Measurements from ENCODE around the gene TCF7L2. TPM values are rescaled to one million over a fixed set of nuclear protein-coding genes. Genes with fewer than 3 reads are reported as not detected.
A peak's percentile ranks its signal among the peaks of the same experiment; 100 is the strongest.

TCF7L2 gene
- total RNA-seq, 1 donor from 2014 or later, result 76.4 TPM

- H3K36me3 Mint-ChIP-seq, result peaks cover 9% of the 10 kb centered on the region
- no peak overlapping the region for H3K4me3 Mint-ChIP-seq
- no peak for TF ChIP-seq CTCF (IDR thresholded peaks at IDR 0.05; ENCODE audit: unreplicated experiment)
- no peaks in the 10 kb centered on the region for H3K27me3 Mint-ChIP-seq (ENCODE audit: low read depth)
- H3K9me3 Mint-ChIP-seq, result no peaks in the 10 kb centered on the region
- peaks cover 33% of the 10 kb centered on the region for H3K4me1 Mint-ChIP-seq
- H3K27ac Mint-ChIP-seq, result peak overlapping the region; percentile 78
- no peak for DNase-seq (ENCODE audit: low spot score in 2 of 2, unreplicated experiment in 2 of 2)
These were observed 77.8 kb downstream of the TCF7L2 start for GRCh38 chr10:113027574-113028455.

GRCh38 chr10:113028456-113029440 lies 78.7 kb downstream of the TCF7L2 start:
- peaks cover 9% of the 10 kb centered on the region for H3K36me3 Mint-ChIP-seq
- H3K27ac Mint-ChIP-seq, result peak overlapping the region; percentile 14
- H3K4me3 Mint-ChIP-seq, result no peak overlapping the region
- no peaks in the 10 kb centered on the region for H3K27me3 Mint-ChIP-seq (ENCODE audit: low read depth)
- H3K4me1 Mint-ChIP-seq, result peaks cover 33% of the 10 kb centered on the region
- no peak for DNase-seq (ENCODE audit: low spot score in 2 of 2, unreplicated experiment in 2 of 2)
- TF ChIP-seq CTCF (IDR thresholded peaks at IDR 0.05; ENCODE audit: unreplicated experiment), result no peak
- H3K9me3 Mint-ChIP-seq, result no peaks in the 10 kb centered on the region

- Mint-ChIP-seq H3K36me3 (peaks cover 9% of the 10 kb centered on the region), H3K4me1 (peaks cover 33% of the 10 kb centered on the region), H3K27ac (no peak overlapping the region), H3K9me3 (no peaks in the 10 kb centered on the region), H3K4me3 (no peak overlapping the region), H3K27me3 (ENCODE audit: low read depth) (no peaks in the 10 kb centered on the region)
- TF ChIP-seq CTCF (IDR thresholded peaks at IDR 0.05; ENCODE audit: unreplicated experiment), result no peak
- DNase-seq (ENCODE audit: low spot score in 2 of 2, unreplicated experiment in 2 of 2), result no peak
These were observed 80.4 kb downstream of the TCF7L2 start for GRCh38 chr10:113030453-113030852.

- H3K4me3 Mint-ChIP-seq, result no peak overlapping the region
- peaks cover 37% of the 10 kb centered on the region for H3K4me1 Mint-ChIP-seq
These were observed 81.1 kb downstream of the TCF7L2 start for GRCh38 chr10:113031147-113031546.

More at GRCh38 chr10:113031147-113031546, 81.1 kb downstream of the TCF7L2 start:
- no peak overlapping the region for H3K27ac Mint-ChIP-seq
- peaks cover 9% of the 10 kb centered on the region for H3K36me3 Mint-ChIP-seq
- H3K9me3 Mint-ChIP-seq, result no peaks in the 10 kb centered on the region
- no peaks in the 10 kb centered on the region for H3K27me3 Mint-ChIP-seq (ENCODE audit: low read depth)
- no peak for DNase-seq (ENCODE audit: low spot score in 2 of 2, unreplicated experiment in 2 of 2)
- TF ChIP-seq CTCF (IDR thresholded peaks at IDR 0.05; ENCODE audit: unreplicated experiment), result no peak

Measured in mesothelial cell of epicardium (in vitro differentiated cells).